DMS114 treated with DMSO at 0.1 percent for 48 hours (cell line): ENCODE data around the gene ADGRG6.

Source experiments
- DNase-seq: peaks from one replicate; lab custom pipeline; 2025; ENCODE audit not compliant: unreplicated experiment; lab: John Stamatoyannopoulos, UW

Gene ADGRG6

DNA sequence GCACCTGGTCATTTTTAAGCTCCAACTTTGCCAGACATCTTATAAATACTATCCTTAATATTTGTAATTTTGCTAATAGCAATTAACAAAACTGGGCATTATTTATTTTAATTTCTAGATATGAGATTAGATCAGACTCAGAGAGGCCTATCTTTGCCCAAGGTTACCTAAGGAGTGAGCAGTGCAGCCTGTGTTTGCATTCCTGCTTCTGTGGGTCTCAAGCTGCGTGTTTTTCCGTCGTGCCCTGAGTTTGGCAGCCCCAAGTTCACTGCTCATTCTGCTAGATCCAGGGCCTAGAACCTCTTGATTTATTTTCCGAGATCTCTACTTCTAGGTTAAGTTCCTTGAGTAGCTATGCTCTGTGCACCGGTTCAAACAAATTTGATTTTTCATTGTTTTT lies 11.0 kb upstream of the ADGRG6 start:
- DNase-seq, result no peak

GRCh38 chr6:142291512-142291911 lies 10.3 kb upstream of the ADGRG6 start:
- DNase-seq, result no peak

GRCh38 chr6:142292166-142292924 lies 9.5 kb upstream of the ADGRG6 start:
- no peak for DNase-seq

DNA sequence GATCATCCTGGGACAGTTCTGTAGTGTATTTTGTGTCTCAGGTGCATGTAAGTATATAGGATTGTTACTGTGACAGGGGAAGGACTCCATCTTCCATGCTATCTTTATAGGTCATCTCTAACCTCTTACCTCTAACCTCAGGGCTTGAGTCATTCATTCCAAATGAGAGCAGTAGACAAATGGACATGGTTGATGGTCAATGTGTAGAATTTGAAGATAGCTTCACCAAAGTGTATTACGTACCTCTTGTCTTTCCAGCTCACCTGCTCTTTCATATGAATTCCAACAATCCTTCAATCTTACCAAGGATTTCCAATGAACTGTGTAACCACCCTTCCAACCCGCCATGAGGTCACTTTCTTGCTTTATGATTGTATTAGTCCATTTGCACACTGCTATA lies 8.7 kb upstream of the ADGRG6 start:
- DNase-seq, result no peak

GRCh38 chr6:142294679-142295078 lies 7.1 kb upstream of the ADGRG6 start:
- DNase-seq, result no peak

GRCh38 chr6:142296975-142297604 lies 4.7 kb upstream of the ADGRG6 start:
- no peak for DNase-seq

DNA sequence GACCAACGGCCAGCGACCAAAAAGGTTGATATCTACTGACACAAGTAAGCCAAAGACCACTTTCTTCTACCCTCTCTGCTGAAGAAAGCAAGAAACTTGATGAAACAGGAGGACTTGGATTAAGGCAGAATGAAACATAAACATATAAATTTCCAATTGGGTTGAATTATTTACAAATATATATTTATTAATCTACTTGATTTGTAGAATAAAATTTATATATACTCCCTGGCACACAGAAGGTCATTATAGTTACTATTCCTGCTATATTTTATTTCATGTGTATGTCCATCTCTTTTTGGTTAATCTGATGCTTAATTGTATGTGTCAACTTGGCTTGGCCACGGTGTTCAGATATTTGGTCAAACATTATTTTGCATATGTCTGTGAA lies 4.2 kb upstream of the ADGRG6 start:
- no peak for DNase-seq

DNA sequence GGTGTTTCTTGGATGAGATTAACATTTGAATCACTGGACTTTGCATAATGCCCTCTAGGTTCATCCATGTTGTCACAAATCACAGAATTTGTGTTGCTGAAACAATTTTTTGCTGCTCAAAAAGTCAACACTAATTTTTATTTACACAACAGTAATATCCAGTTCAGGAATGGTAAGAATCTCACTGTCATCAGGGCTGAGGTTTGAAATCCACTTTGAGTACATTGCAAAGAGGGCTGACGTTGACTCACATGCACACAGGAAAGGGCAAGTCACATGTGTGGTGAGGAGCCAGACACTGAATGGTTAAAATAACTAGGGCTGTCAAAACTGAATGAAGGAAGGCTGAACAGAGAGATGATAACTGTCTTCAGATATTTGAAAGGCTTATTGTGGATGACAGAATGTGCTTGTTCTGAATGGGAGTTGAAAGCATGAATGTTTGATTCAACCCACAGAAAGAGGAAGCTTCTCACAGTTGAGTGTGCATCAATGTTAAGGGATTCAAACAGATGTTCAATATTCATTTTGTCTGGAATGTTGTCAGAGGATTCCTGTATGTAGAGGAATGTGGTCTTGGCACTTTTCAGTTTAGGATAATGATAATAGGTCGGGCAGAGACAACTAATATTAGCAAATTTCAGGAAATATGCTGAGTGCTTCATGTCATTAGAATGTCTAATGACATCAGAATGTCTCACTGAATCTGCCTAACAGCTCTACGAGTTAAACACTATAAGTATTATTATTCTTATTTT lies 3.6 kb upstream of the ADGRG6 start:
- no peak for DNase-seq

GRCh38 chr6:142300302-142300701 lies 1.5 kb upstream of the ADGRG6 start:
- no peak for DNase-seq

- no peak for DNase-seq
Observed at GRCh38 chr6:142300758-142301650, 803 bp upstream of the ADGRG6 start.

DNA sequence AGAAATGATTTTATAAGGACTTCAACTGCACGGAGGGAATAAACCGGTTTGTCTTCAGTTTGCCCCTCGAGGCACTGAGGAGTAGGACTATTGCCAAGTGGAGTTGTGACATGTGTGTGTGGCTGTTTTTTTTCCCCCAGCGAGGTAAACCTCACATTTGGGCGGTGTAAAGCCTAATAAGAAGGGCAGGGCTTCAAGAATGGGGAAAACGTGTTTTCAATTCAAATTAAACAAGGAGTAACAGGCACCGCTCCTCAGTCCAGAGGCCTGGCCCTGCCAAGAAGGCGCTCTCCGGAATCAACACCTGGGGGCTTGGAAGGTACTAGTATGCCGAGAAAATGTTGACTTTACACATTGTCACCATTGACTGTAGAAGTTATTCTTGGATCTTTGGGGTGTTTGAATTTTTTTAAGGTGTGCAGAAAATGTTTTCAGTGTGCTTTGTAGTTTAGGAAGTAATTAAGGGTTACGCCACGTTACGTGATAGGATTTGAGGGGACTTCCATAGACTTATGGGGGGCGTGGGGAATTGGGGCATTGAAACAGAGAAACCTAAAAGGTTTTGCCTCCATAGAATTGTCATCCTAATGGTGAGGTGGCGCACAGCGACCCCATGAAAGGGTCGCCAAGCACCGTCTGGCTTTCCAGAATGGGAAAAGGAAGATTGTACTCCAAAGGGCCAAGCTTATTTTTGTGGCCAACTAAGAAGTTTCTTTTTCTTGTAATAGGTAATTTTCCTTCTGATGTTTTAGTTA lies 791 bp downstream of the ADGRG6 start:
- no peak for DNase-seq

DNA sequence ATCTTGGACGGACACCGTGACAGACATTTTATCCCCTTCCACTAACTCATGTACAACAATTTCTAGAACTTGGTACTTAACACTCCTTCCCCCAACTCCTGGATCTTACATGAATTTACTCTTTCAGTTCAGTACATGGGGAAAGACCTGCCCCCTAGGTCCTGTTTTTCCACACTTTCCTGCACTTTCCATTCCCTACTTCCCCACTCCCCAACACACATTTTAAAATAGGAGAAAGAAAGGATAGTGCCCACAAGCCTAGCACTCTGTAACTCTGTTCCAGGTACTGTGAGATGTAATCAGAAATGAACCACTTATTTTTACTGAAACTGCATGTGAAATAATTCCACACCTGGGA lies 1.3 kb downstream of the ADGRG6 start:
- no peak for DNase-seq

DNA sequence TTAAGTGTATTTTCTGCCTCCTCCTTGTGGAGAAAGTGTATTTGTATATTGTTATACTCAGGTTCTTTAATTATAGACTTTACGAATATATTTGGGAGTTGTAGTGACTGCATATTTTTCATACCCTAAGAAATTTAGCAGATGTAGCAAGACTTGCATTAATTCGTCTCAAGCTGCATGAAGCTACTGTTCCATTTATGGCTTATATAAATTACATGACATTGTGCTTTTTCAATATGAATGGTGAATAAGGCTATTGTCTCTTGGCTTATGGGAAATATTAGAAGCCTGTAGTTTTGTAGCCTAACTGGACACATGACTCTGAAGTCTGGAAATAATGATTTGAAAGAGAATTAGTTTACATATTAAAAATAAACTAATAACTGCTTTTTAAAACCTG lies 2.4 kb downstream of the ADGRG6 start:
- no peak for DNase-seq

- no peak for DNase-seq
Observed at GRCh38 chr6:142306736-142307135, 4.9 kb downstream of the ADGRG6 start.

DNA sequence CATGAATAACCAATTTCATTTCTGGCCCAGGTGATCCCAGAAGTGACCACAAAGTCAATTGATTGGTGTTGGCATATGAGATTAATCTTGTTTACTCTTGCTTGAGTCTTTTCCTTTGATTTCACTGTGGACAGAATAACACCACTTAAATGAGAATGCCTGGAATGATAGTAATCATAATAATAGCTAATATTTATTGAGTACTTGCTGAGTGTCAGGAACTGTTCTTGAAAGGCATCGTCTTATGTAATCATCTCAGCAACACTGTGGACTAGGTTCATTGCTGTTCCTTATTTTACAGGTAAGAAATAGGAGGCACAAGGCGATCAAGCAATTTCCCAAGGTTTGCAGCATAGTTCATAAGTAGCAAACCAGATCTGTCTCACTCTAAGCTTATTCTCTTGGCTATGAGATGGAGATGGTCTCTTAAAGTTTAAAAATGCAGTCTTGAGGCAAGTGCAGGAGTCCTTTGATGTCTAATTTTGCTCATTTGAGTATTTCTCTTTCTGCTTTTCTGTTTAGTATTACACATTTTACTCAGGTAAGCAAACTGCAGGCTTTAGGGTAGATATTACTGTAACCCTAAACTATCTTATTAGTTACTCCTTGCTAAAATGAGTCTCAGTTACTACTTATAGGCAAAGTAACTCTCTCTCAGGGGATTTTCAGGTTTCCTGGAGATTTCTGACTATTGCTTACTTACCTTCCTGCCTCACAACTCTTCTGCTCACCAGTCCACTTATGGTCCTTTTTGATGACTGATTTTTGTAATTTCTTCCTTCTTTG lies 6.3 kb downstream of the ADGRG6 start:
- no peak for DNase-seq

GRCh38 chr6:142309426-142309825 lies 7.6 kb downstream of the ADGRG6 start:
- DNase-seq, result no peak

DNA sequence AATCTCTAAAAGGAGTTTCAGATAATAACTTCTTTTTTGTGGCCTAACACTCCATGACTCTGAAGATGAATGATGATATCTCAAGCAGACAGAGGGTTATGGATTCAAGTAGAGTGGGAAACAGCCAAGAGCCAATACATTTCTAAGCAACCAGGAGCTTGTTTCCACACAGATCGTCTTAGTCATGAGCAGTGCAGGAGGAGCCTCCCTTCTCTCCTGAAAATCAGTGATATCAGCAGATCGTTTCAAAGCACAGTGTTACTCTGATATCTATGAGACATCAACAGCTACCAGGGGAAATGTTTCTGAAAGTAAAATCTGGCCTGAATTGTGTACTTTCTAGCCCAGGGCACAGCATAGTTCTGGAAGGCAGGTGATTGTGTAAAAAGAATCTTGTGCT lies 11.5 kb downstream of the ADGRG6 start:
- no peak for DNase-seq

DNA sequence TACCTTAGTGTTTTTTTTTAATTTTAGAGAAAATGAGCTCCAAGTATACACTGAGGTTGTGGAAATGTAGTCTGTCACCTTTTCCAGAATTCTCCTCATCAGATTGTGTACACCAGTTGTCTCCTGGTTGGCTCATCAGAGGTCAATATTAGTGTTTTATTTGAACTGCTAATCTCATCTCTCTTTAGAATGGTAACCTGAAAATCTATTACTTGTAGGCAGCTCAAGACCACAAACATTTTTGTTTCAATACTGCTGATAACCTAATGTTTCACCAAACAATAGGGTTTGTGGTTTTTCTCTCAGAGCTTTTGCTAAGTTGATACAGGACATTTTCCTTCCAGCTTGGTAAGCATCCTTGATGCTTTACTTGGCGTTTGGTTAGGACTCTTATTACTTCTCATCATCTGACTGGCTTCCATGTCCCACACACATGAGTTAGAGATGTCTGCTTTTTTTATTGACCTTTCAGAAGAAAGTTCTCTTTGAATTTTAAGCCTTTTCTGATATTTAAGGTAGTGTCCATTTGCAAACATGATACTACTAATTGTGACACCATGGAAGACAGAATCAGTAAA lies 15.1 kb downstream of the ADGRG6 start:
- no peak for DNase-seq

GRCh38 chr6:142318714-142319113 lies 16.9 kb downstream of the ADGRG6 start:
- DNase-seq, result no peak
